ENCODE data around the gene ZNF366.
A peak's percentile ranks its signal among the peaks of the same experiment; 100 is the strongest.

Gene ZNF366
- 7.6 to 137 (median 50.9) reads per million in 18 experiments for total RNA-seq

DNA sequence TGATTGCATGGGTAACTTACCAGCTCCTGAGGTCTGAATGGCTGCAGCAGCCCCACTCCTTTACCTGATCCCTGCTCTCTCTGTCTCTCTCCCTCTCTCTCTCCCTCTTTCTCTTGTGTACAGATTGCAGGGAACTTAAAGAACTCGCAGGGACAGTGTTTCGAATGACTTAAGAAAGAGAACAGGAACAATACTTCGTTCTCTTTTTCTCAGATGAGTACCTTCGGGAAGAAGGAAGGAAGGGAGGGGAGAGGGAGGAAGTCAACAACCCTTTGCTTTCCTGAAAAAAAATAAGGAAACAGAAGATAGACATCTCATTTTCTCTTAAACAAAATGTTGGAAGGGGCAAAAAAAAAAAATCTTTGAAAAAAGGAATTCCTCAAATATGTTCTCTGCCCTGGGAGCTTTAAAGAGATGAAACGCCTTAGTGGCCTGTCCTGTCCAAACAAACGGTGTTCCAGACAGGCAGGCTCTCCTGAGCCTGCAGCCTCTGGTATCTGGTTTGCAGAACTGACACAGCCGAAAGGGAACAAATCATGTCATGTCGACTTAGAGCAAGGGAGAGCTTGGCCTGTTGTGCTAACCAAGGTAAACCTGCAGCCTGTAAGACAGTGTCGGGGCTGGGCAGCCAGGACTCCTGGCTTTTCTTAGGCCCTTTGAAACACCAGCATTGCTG, at the start of gene ZNF366:
Gene ZNF366, minus strand, starts transcription at position 180 of the 676 bp plus-strand sequence. CDS start 45,914 bp downstream, outside the sequence.
- DNase-seq, result peak; percentile 43 to 47

DNA sequence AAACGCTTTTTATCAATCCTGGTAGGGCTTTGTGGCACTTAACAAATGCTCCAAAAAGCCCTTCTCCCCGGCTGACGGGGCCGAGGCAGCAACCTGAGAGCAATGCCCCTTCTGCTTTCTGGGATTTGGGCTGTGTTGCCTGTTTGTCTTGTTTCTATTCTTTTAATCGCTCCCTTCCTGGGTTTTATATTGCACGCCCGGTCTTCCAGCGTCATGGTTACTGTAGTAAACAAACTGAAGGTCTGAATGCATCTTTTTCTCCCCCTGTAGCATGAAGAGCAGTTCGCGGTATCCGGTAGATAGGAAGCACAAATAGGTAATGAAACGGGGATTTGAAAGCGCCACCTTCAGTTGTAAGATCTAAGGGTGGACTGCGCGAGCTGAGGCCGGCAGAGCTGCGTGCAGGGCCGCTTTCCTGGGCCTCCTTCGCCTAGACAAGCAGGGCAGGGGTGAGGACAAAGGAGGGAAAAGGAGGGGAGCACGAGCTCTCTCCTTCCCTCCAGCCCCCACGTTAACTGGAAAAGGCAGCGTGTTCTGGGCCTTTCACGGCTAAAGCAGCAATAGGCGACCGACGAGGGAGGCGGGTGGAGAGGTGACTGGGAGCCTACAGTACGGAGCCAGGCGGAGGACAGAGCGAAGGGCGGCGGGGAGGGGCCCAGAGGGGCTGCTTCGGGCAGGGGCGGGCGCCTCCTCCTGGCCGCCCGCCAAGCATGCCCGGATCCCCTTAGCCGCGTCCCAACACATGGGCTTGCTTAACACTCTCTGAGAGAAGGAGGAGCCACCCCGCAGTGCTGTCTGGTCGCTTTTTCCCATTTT, 49.3 kb upstream of the ZNF366 start:
- DNase-seq, result peak; percentile 42 to 60

DNA sequence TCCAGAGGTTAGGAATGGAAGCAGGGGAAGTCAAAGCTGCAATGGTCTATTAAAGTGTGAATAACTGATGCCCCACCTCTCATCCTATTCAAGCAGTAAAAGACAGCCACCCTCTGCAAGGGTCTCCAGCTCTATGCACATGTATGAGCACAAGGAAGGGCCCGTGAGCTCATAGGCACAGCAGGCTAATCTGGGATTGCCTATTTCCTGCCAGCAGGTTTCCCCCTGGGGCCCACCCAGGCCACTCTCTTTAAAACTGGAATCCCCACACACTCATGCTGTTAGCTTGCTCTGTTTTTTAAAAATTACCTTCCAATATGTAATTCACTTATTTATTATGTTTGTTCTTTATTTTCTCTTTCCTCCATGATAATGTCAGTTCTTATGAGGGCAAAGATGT, 48.7 kb upstream of the ZNF366 start:
- DNase-seq, result no peak

GRCh38 chr5:72554897-72555296, 47.7 kb upstream of the ZNF366 start:
- no peak for DNase-seq

DNA sequence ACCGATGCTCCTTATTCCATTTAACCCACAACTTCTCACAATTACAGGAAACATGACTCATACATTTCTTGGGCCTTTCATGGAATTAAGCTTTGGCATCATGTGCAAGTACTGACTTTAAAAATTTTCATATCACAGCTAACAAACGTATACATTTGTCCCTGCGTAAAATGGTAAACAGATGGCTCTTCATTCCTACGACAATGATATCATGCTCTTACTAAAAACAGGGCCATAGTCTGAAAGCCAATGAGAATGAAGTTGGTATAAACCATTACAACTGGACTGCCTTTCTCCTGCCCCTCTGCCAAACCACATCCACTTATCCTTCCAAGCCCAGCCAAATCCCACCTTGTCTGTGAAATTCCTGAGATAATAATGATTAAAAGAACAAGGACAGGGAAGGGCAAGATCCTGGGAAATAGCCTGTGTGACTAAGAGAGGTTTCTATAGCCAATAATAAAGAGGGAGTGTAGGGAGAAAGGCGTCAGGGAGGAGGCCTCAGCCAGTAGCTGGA, 44.9 kb upstream of the ZNF366 start:
- DNase-seq, result no peak

GRCh38 chr5:72550595-72550994, 43.4 kb upstream of the ZNF366 start:
- DNase-seq, result no peak

DNA sequence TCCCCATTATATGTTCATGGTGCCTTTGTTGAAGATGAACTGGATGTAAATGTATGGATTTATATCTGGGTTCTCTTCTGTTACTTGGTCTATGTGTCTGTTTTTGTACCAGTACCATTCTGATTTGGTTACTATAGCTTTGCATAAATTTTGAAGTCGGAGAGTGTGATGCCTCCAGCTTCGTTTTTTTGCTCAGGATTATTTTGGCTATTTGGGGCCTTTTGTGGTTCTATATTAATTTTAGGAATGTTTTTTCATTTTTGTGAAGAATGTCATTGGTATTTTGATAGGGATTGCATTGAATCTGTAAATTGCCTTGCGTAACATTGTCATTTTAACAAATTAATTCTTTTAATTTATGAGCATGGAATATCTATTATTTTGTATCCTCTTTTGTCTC, 36.6 kb upstream of the ZNF366 start:
- DNase-seq, result no peak

DNA sequence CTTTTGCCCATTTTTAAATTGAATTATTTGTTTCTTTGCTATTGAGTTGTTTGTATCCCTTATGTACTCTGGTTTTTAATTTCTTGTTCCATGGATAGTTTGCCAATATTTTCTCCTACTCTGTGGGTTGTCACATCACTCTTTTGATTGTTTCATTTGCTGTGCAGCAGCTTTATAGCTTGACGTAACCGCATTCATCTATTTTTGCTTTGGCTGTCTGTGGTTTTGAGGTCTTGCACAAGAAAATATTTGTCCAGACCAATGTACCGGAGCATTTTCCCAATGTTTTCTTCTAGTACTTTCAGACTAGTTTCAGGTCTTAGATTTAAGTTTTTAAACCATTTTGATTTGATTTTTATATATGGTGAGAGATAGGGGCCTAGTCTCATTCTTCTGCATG, 36.2 kb upstream of the ZNF366 start:
- DNase-seq, result peak; percentile 7 to 38

DNA sequence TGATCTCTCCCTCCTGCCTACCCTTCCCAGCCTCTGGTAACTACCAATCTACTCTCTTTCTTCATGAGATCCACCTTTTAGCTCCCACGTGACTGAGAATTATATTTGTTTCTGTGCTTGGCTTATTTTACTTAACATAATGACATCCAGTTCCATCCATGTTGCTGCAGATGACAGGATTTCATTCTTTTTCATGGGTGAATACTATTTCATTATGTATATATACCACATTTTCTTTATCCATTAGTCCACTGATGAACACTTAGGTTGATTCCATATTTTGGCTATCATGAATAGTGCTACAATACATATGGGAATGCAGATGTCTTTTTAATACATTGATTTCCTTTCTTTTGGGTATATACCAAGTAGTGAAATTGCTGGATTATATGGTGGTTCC, 35.5 kb upstream of the ZNF366 start:
- DNase-seq, result no peak

DNA sequence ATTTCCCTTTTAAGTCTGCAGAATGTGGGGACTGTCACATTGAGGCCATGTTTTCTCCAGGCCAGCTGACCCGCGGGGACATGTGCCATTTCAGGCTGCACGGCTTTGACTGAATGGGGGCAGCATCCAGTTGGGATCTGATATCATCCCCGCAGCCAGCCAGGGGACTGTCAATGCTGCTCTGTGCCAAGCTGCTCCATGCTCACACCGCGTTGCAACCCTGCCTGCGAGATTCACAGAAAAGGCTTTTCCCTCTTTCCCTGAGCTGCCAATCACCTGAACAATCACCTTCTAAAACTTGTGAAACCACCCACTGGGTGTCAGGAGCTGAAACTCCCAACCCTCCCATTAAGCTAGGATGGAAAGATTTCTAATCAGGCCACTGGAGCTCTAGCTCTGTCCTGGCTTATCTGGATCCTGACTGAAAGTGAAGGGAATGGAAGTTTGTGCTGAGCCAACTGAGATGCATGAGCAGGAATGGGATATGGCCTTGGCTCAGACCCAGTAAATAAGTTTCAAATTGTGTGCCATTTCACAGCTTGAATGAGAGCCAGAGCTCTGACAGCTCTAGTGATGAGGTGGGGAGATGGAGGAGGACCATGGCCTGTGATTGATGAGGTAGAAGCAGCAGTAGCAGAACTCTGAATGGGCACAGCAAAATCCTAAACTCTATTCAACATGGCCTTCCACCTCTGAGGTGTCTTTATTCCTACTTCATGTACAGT, 34.5 kb upstream of the ZNF366 start:
- DNase-seq, result no peak

DNA sequence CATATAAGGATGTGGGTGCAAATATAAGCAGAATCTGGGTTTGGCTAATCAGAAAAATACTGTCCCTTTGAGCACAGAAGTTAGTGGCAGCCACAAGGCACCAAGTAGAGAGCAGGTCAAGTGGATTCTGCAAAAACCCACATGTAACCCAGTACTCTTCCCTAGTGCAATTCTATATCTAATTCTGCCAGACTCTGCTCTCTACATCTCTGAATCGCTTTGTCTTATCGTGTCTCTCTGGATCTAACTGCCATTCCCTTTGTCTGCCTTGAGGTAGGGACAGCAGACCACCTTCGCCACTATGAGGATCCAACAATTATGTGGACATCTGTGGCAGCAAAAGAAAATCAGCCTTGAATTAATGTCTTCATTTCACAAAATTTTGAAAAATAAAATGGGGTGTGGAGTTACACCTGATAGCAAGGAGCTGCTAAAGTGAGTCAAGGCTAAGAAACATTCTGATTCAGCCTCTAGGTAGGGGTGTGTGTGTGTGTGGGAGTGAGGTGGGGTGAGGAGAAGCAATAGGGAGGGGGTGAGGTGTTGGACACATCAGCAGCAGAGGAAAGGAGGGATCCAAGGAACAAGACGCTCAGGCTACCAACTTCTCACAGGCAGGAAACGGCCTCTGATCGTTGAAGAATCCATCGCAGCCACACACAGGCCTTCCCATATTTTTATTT, 33.7 kb upstream of the ZNF366 start:
- no peak for DNase-seq

DNA sequence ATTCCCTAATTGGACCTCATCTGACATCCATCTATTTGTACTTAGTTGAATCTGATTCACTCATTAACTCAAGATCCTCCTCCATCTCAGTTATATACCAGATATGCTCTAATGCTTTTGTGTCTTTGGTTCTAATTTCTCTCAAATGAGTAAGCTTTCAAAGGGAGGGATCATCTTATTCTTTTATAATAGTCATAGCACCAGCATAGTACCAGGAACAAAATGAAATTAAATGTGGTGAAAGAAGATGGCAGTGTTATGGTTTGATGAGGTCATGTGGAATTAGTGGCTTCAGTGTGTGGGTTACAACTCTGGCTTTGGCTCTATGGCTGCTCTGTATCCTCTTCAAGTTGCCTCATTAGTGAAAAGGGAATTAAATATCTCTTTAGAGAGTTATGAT, 32.5 kb upstream of the ZNF366 start:
- no peak for DNase-seq

DNA sequence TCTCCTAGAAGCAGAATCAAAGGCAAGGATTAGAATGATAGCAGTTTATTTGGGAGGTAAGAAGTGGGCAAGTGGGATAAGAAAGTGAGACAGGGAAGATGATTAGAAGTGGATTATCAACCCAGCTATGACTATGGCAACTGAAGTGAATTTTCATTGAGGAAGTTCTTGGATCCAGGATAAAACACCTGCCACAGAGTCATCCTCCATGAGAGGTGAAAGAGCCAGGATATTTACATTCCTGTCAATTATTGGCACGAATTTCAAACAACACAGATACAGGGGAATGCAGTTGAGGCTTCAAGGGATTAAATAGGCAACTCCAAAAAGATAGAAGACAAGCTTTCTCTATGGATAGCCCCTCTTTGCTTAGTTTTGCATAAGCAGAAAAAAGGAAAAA, 31.8 kb upstream of the ZNF366 start:
- no peak for DNase-seq

- no peak for DNase-seq
Measured at GRCh38 chr5:72537166-72537565, 30.0 kb upstream of the ZNF366 start.

DNA sequence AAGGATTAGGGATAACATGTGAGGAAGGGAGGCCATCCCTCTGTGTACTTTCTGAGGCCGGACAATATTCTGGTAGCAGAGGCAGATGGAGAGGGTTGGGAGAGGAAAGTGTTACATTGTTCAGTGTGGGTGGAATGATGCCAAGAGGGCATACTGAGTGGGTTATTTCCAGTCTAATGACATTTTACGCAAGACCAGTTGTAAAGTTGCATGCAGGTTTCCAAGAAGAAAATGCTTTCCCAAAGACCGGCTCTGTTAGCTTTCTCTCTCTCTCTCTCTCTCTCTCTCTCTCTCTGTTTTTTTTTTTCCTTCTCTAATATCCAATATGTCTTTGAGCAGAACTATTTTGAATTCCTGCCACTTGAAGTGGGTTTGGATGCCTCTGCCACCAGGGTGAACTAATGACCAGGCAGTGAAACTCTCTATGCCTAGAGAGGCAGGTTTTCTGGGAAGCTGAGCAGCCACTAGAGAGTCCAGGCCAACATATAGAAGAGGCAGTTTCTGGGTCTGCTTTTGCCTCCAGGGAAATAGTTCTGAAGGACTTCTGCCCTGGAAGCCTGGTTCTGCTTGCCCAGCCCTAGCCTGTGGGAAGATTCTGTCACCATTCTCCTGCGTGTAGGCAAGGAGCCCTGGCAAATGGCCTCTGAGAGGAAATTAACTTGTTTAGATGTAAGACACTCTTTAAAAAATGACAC, 24.4 kb upstream of the ZNF366 start:
- DNase-seq, result peak; percentile 50 to 69

- no peak for DNase-seq
Measured at GRCh38 chr5:72530196-72530595, 23.0 kb upstream of the ZNF366 start.

- no peak for DNase-seq
Measured at GRCh38 chr5:72529383-72529782, 22.2 kb upstream of the ZNF366 start.

DNA sequence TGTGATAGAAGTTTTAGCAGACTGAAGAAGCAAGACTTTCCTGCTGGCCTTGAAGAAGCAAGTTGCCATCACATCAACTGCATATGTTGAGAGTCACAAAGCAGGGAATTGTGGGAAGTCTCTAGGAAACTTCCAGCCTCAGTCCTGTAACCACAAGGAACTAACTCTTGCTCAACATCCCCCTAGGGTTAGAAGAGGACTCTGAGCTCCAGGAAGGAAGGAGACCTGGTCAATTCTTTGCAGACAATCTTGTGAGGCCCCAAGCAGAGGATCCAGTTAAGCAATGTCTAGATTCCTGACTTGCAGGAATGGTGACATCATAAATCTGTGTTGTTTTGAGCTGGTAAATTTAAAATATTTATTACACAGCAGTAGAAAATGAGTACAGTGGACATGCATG, 18.6 kb upstream of the ZNF366 start:
- DNase-seq, result peak; percentile 83 to 85

DNA sequence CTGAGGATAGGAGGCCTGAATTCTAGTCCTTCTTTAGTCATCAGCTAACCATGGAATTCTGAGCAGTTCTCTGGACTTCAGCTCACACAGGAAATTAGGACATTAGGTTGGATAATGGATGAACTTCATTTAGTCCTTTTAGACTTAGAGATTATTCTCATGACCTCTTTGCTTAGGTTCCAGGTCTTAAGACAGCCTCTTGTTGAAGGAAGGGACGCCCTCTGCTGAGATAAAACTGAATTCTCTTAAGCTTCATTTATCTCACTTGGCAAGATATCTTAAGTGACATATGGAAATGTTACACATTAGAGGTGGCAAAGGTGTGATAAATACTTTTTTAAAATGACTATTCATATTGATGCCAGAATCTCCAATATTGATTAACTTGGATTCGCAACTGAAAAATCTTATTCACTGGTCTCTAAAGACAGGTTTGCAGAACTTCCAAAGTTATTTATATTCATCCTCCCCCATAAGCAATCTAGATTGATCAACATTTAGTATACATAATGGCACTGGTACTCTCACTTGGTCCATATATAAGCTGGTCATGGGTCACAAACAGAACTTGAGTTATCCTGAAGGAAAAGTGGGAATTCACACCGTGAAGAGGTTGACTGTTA, 16.9 kb upstream of the ZNF366 start:
- DNase-seq, result peak; percentile 78 to 81

DNA sequence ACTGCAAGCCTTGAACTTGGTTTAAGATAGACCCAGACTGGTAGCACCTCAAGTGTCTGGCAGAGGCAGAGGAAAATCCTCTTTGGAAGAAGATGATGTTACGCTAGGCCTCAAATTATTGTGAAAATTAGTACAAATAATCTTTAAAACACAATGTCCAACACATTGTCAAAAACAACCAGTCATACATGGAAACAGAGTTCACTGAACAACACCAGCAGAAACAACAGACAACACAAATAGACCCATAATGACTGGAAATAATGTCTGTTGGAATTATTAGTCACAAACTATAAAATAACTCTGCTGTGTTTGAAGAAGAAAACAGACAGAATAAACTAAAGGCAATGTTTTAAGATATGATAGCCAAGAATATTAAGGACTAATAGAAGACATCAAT, 15.4 kb upstream of the ZNF366 start:
- no peak for DNase-seq

- peak; percentile 29 to 68 for DNase-seq
Measured at GRCh38 chr5:72519111-72519510, 11.9 kb upstream of the ZNF366 start.
